ENCODE data around the gene MALL. TPM values are rescaled to one million over a fixed set of nuclear protein-coding genes. Genes with fewer than 3 reads are reported as not detected.

MALL gene
- total and polyA plus RNA-seq, 9 of the 15 experiments (the other 6 are each of a cell fraction or from before 2014, with no cell fraction given), result 0.24 TPM; not detected in 8

- H3K4me1 ChIP-seq (replicated peaks in 1 of 2; ENCODE audit: control insufficient read depth in 2 of 2, insufficient read depth in 2 of 2, low read length in 2 of 2), result no peaks in the 10 kb centered on the region
- intact Hi-C loops (cut with micrococcal nuclease), result no loop called here
- BruUV-seq (replicated peaks), result no TSS peak
Observed at GRCh38 chr2:110099471-110100225, 16.0 kb downstream of the MALL start.

More at GRCh38 chr2:110099471-110100225, 16.0 kb downstream of the MALL start:
- TF ChIP-seq, protein P1, sequence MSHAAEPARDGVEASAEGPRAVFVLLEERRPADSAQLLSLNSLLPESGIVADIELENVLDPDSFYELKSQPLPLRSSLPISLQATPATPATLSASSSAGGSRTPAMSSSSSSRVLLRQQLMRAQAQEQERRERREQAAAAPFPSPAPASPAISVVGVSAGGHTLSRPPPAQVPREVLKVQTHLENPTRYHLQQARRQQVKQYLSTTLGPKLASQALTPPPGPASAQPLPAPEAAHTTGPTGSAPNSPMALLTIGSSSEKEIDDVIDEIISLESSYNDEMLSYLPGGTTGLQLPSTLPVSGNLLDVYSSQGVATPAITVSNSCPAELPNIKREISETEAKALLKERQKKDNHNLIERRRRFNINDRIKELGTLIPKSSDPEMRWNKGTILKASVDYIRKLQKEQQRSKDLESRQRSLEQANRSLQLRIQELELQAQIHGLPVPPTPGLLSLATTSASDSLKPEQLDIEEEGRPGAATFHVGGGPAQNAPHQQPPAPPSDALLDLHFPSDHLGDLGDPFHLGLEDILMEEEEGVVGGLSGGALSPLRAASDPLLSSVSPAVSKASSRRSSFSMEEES (CRISPR knock-in tag; IDR thresholded peaks at IDR 0.05), result no peak
- TF ChIP-seq ZNF212 (CRISPR knock-in tag; IDR thresholded peaks at IDR 0.05) (no peak), HMGN3 (IDR thresholded peaks at IDR 0.05; ENCODE audit: borderline replicate concordance, extremely low read depth, insufficient read length, low read depth, low read length) (no peak), ELF2 (CRISPR knock-in tag; IDR thresholded peaks at IDR 0.05) (no peak), WHSC1 (IDR thresholded peaks at IDR 0.05; ENCODE audit: low read length) (no peak), MYNN (IDR thresholded peaks at IDR 0.05) (no peak), MYNN (CRISPR knock-in tag; IDR thresholded peaks at IDR 0.05) (no peak), NFIC (IDR thresholded peaks at IDR 0.05) (no peak), ZFX (CRISPR knock-in tag; IDR thresholded peaks at IDR 0.05) (no peak), TCF7 (IDR thresholded peaks at IDR 0.05; ENCODE audit: borderline replicate concordance) (no peak), SRSF3 (IDR thresholded peaks at IDR 0.05; ENCODE audit: insufficient read depth, low read length) (no peak), TRIM28 (IDR thresholded peaks at IDR 0.05) (no peak)
- Histone ChIP-seq H3K4me2 (ENCODE audit: insufficient read depth, low read length) (no peak overlapping the region), H4K20me1 (replicated peaks; ENCODE audit: control insufficient read depth, insufficient read depth, low read length) (no peaks in the 10 kb centered on the region), H3K9me1 (ENCODE audit: control insufficient read depth, insufficient read depth, low read length) (no peaks in the 10 kb centered on the region), H3K4me3 (no peak overlapping the region), H2AFZ (ENCODE audit: low read depth, low read length) (no peak overlapping the region), H3K27me3 (ENCODE audit: control insufficient read depth in 2 of 2, insufficient read depth in 2 of 2, low read length in 2 of 2) (peaks cover 0 to 4% of the 10 kb centered on the region in 2 experiments; a peak in 2 of 5 replicates), H3K9ac (ENCODE audit: insufficient read depth in 1 of 2, low read depth in 2 of 2, low read length in 2 of 2) (no peak overlapping the region), H3K27ac (ENCODE audit: extremely low read depth, low read depth, low read length) (no peak overlapping the region), H3K9me3 (replicated peaks; ENCODE audit: control insufficient read depth, insufficient read depth, low read depth, low read length) (no peaks in the 10 kb centered on the region), H3K79me2 (ENCODE audit: control insufficient read depth, insufficient read depth, low read length) (no peaks in the 10 kb centered on the region), H3K36me3 (ENCODE audit: control insufficient read depth, insufficient read depth, low read length) (no peaks in the 10 kb centered on the region)
- ChIA-PET CTCF (ENCODE audit: low intra/inter-chr PET ratio) (no interaction called here), POLR2A (interaction anchor here (0.6 to 1.0 kb wide), 3 partner anchors 8 to 614 kb away, joined by 3 read pairs; no protein-coding TSS in a partner anchor)
- DNase-seq (ENCODE audit: extremely low read depth in 1 of 4, low spot score in 3 of 4) (no peak), ATAC-seq (no peak), FAIRE-seq (no peak)
- WGBS (ENCODE audit: insufficient coverage, low coverage, missing lambda C conversion rate), result 2% methylated on average over 8 of the region's 10 CpGs
- in situ Hi-C loops (cut with MboI), result loop anchor here (5.0 kb wide), 1 partner anchor 178 kb away; no protein-coding TSS in a partner anchor
